Ectodermal cell (in vitro differentiated cells): ENCODE results near the gene SCN10A.

Experiments
- H3K27ac ChIP-seq: 2 replicates; pipeline ENCODE4 v1.7.0; 2013; ENCODE audit warnings: mild to moderate bottlenecking, low read depth, low read length; ENCODE audit not compliant: insufficient read depth, poor library complexity, severe bottlenecking
- H3K27me3 ChIP-seq: 2 replicates; pipeline ENCODE4 v1.7.0; 2013; ENCODE audit warnings: mild to moderate bottlenecking, low read length; ENCODE audit not compliant: insufficient read depth, control insufficient read depth, poor library complexity, severe bottlenecking
- H3K36me3 ChIP-seq: one replicate; pipeline ENCODE4 v1.7.0; 2013; ENCODE audit warnings: low read length; ENCODE audit not compliant: control insufficient read depth, insufficient read depth
- H3K4me1 ChIP-seq: one replicate; pipeline ENCODE4 v1.7.0; 2013; ENCODE audit warnings: low read length; ENCODE audit not compliant: control insufficient read depth, insufficient read depth
- H3K4me3 ChIP-seq: 2 replicates; pipeline ENCODE4 v1.7.0; 2013; ENCODE audit warnings: low read depth, low read length, control low read depth; ENCODE audit not compliant: insufficient read depth
- H3K9me3 ChIP-seq: 2 replicates; pipeline ENCODE4 v1.7.0; 2013; ENCODE audit warnings: mild to moderate bottlenecking, low read length, moderate library complexity; ENCODE audit not compliant: control insufficient read depth
- WGBS, 2 experiments: methylation state at CpG; one replicate each; pipeline ENCODE4 v1.1.7; 2013; ENCODE audit warnings: missing lambda C conversion rate in 2 of 2; 5-methylcytosine and 5-hydroxymethylcytosine counted together

Gene SCN10A

DNA sequence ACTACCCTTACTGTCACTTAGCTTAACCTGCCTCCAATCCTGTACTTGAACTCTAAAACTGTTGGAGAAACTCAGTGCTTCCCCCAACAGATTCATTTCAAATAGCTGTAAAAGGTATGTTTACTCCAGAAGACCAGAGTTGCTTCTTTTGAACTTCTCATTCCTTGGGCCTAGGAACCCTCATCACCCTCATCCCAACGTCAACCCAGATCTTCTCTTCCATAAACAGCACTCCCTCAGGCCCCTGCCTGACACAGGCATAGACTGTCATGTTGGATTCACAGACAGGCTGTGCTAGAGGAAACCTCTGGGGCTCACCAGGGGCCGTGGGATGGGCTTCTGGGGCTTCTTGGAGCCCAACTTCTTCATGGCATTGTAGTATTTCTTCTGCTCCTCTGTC is 109.1 kb downstream of the SCN10A start:
- Histone ChIP-seq H3K27ac (no peak overlapping the region), H3K4me3 (no peak overlapping the region), H3K27me3 (no peaks in the 10 kb centered on the region), H3K36me3 (no peaks in the 10 kb centered on the region), H3K4me1 (no peaks in the 10 kb centered on the region), H3K9me3 (no peaks in the 10 kb centered on the region)
- 77 to 78% methylated on average over 2 of the region's 2 CpGs for WGBS, 2 experiments

- Histone ChIP-seq H3K27me3 (no peaks in the 10 kb centered on the region), H3K27ac (no peak overlapping the region), H3K36me3 (no peaks in the 10 kb centered on the region), H3K4me1 (no peaks in the 10 kb centered on the region), H3K9me3 (no peaks in the 10 kb centered on the region), H3K4me3 (no peak overlapping the region)
- 92 to 96% methylated on average over 3 of the region's 3 CpGs for WGBS, 2 experiments
These were observed 113.8 kb downstream of the SCN10A start for GRCh38 chr3:38702231-38702630.

DNA sequence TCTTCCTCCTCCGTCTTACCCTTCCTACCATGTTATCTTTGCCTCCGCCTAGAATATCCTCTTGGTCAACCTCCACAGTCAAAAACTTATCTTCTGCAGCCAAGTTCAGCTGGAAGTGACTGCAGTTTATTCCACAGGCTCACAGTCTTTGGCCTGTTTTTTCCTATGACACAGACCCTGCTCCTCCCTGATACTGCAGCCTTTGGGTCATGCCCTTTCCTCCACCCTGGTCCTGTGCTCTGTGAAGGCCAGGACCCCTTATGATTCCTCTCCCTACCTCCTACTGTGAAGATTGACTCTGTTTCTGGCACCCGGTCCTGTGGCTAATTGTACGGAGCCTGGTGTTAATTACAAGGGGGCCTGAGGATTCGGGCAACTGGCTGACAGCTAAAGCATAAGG is 117.3 kb downstream of the SCN10A start:
- Histone ChIP-seq H3K4me3 (no peak overlapping the region), H3K27ac (no peak overlapping the region), H3K27me3 (no peaks in the 10 kb centered on the region), H3K4me1 (no peaks in the 10 kb centered on the region), H3K36me3 (no peaks in the 10 kb centered on the region), H3K9me3 (no peaks in the 10 kb centered on the region)
- WGBS, 2 experiments: 90 to 93% methylated on average over 5 of the region's 5 CpGs

DNA sequence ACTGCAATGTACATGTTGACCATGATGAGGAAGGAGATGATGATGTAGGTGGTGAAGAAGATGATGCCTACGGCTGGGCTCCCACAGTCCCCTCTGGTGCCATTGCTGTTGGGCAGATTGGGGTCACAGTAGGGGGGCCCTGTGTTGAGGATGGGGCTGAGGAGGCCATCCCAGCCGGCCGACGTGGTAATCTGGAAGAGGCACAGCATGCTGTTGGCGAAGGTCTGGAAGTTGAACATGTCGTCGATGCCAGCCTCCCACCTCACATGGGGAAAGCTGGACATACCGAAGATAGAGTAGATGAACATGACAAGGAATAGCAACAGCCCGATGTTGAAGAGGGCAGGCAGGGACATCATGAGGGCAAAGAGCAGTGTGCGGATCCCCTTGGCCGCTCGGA is 118.0 kb downstream of the SCN10A start:
- H3K4me1 ChIP-seq: no peaks in the 10 kb centered on the region
- H3K4me3 ChIP-seq: no peak overlapping the region
- H3K9me3 ChIP-seq: no peaks in the 10 kb centered on the region
- H3K27ac ChIP-seq: no peak overlapping the region
- 94 to 95% methylated on average over 12 of the region's 12 CpGs for WGBS, 2 experiments
- H3K27me3 ChIP-seq: no peaks in the 10 kb centered on the region
- H3K36me3 ChIP-seq: no peaks in the 10 kb centered on the region

DNA sequence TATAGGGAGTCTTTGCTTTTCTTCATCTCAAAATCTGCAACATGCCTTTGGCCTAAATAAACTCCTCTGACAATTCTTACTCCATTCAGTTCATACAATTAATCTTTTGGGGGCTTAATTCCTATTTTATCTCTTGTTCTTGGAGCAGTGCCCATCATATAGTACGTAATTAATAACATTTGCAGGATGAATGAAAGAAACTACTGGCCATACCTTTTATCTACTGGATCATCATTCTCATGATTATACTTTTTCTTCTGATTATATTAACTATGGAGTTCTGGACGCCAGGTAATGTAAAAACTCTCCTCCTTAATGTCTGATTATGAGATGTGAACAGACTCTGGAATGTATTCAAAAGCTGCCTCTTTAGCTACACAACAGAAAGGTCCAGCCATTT is 120.0 kb downstream of the SCN10A start:
- no peaks in the 10 kb centered on the region for H3K9me3 ChIP-seq
- H3K4me3 ChIP-seq: no peak overlapping the region
- no peak overlapping the region for H3K27ac ChIP-seq
- WGBS, 2 experiments: 96 to 100% methylated on average over 1 to 2 of the region's 2 CpGs
- no peaks in the 10 kb centered on the region for H3K36me3 ChIP-seq
- no peaks in the 10 kb centered on the region for H3K27me3 ChIP-seq
- no peaks in the 10 kb centered on the region for H3K4me1 ChIP-seq

- Histone ChIP-seq H3K9me3 (no peaks in the 10 kb centered on the region), H3K4me3 (no peak overlapping the region), H3K27me3 (no peaks in the 10 kb centered on the region), H3K36me3 (no peaks in the 10 kb centered on the region), H3K4me1 (no peaks in the 10 kb centered on the region), H3K27ac (no peak overlapping the region)
- 92 to 100% methylated on average over 2 of the region's 2 CpGs for WGBS, 2 experiments
These were observed 125.8 kb downstream of the SCN10A start for GRCh38 chr3:38690185-38690584.

GRCh38 chr3:38689774-38690173 is 126.2 kb downstream of the SCN10A start:
- no peaks in the 10 kb centered on the region for H3K4me1 ChIP-seq
- H3K36me3 ChIP-seq: no peaks in the 10 kb centered on the region
- H3K27me3 ChIP-seq: no peaks in the 10 kb centered on the region
- H3K4me3 ChIP-seq: no peak overlapping the region
- H3K9me3 ChIP-seq: no peaks in the 10 kb centered on the region
- no peak overlapping the region for H3K27ac ChIP-seq
- 95 to 96% methylated on average over 2 of the region's 3 CpGs for WGBS, 2 experiments

- Histone ChIP-seq H3K27ac (no peak overlapping the region), H3K27me3 (no peaks in the 10 kb centered on the region), H3K4me3 (no peak overlapping the region), H3K36me3 (no peaks in the 10 kb centered on the region), H3K9me3 (no peaks in the 10 kb centered on the region), H3K4me1 (no peaks in the 10 kb centered on the region)
- WGBS, 2 experiments: 93 to 94% methylated on average over 4 of the region's 4 CpGs
These were observed 126.7 kb downstream of the SCN10A start for GRCh38 chr3:38689346-38689745.

DNA sequence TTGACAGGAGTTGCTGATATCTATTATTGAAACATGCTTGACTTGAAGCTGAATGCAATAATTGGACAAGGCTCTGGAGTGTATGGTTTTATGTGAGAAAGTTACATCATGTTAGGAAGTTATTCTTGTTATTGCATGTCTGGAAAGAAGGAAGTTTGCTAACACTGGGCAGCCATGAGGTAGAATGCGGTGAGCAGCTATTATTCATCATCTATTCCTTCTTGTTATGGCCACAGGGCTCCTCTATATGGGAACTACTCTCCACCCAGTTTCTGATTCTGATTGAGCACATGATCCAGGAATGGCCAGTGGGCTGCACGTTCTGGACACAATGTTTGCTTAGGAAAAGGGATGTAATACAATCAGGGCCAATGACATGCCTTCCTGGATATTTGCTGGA is 128.7 kb downstream of the SCN10A start:
- 88 to 92% methylated on average over 2 of the region's 2 CpGs for WGBS, 2 experiments
- H3K36me3 ChIP-seq: no peaks in the 10 kb centered on the region

GRCh38 chr3:38684546-38684945 is 131.5 kb downstream of the SCN10A start:
- no peaks in the 10 kb centered on the region for H3K27me3 ChIP-seq
- no peaks in the 10 kb centered on the region for H3K4me1 ChIP-seq
- no peaks in the 10 kb centered on the region for H3K36me3 ChIP-seq
- WGBS, 2 experiments: 82 to 95% methylated on average over 4 to 5 of the region's 5 CpGs
- no peak overlapping the region for H3K4me3 ChIP-seq
- H3K9me3 ChIP-seq: no peaks in the 10 kb centered on the region
- H3K27ac ChIP-seq: no peak overlapping the region

More for the DNA sequence above, 128.7 kb downstream of the SCN10A start:
- Histone ChIP-seq H3K4me3 (no peak overlapping the region), H3K27me3 (no peaks in the 10 kb centered on the region), H3K4me1 (no peaks in the 10 kb centered on the region), H3K9me3 (no peaks in the 10 kb centered on the region), H3K27ac (no peak overlapping the region)

GRCh38 chr3:38669668-38670067 is 146.3 kb downstream of the SCN10A start:
- no peak overlapping the region for H3K27ac ChIP-seq
- H3K36me3 ChIP-seq: no peaks in the 10 kb centered on the region
- no peak overlapping the region for H3K4me3 ChIP-seq
- 61 to 76% methylated on average over 4 of the region's 4 CpGs for WGBS, 2 experiments
- H3K4me1 ChIP-seq: no peaks in the 10 kb centered on the region
- no peaks in the 10 kb centered on the region for H3K9me3 ChIP-seq
- no peaks in the 10 kb centered on the region for H3K27me3 ChIP-seq
